ENCODE data around the gene TACC2. TPM values are rescaled to one million over a fixed set of nuclear protein-coding genes. Genes with fewer than 3 reads are reported as not detected.
A peak's percentile ranks its signal among the peaks of the same experiment; 100 is the strongest.

Gene TACC2
- total and polyA plus RNA-seq, 7 donors: 44.0 to 439 (median 313) TPM

- Histone ChIP-seq H3K4me1 (peaks cover 36% of the 10 kb centered on the region), H3K36me3 (ENCODE audit: insufficient read depth in 1 of 2, low read depth in 1 of 2) (peaks cover 0 to 27% of the 10 kb centered on the region in 2 donors), H3K27me3 (ENCODE audit: insufficient read depth in 3 of 3, low read length in 2 of 3) (no peaks in the 10 kb centered on the region), H3K4me3 (no peak overlapping the region), H3K9me3 (no peaks in the 10 kb centered on the region), H3K27ac (no peak overlapping the region)
- ATAC-seq (peak in 3 of 4 donors; percentile 7 to 43 (median 8)), DNase-seq (no peak)
- TF ChIP-seq CTCF (IDR thresholded peaks at IDR 0.05): no peak
- intact Hi-C loops (cut with DNase I): no loop called here
- 53 to 67% (median 59%) methylated on average over 18 of the region's 18 CpGs for WGBS, 3 donors
These were observed 203.1 kb downstream of the TACC2 start for GRCh38 chr10:122191936-122192541.

- no peak overlapping the region for H3K27ac ChIP-seq
- H3K36me3 ChIP-seq (ENCODE audit: insufficient read depth in 1 of 2, low read depth in 1 of 2): peaks cover 0 to 40% of the 10 kb centered on the region in 2 donors
- intact Hi-C loops (cut with DNase I): no loop called here
- H3K4me1 ChIP-seq: peaks cover 14% of the 10 kb centered on the region
- 96 to 97% (median 97%) methylated on average over 9 of the region's 9 CpGs for WGBS, 3 donors
- H3K27me3 ChIP-seq (ENCODE audit: insufficient read depth in 3 of 3, low read length in 2 of 3): no peaks in the 10 kb centered on the region
- no peaks in the 10 kb centered on the region for H3K9me3 ChIP-seq
- TF ChIP-seq CTCF (IDR thresholded peaks at IDR 0.05): no peak
- no peak overlapping the region for H3K4me3 ChIP-seq
- DNase-seq: no peak
- ATAC-seq: no peak
These were observed 205.3 kb downstream of the TACC2 start for GRCh38 chr10:122194251-122194650.

- TF ChIP-seq CTCF (IDR thresholded peaks at IDR 0.05): no peak
- H3K9me3 ChIP-seq: no peaks in the 10 kb centered on the region
- peaks cover 0 to 49% of the 10 kb centered on the region in 2 donors for H3K36me3 ChIP-seq (ENCODE audit: insufficient read depth in 1 of 2, low read depth in 1 of 2)
- H3K27me3 ChIP-seq (ENCODE audit: insufficient read depth in 3 of 3, low read length in 2 of 3): no peaks in the 10 kb centered on the region
- no peak overlapping the region for H3K4me3 ChIP-seq
- 76 to 84% (median 81%) methylated on average over 12 of the region's 12 CpGs for WGBS, 3 donors
- H3K27ac ChIP-seq: no peak overlapping the region
- no peak for ATAC-seq
- H3K4me1 ChIP-seq: peaks cover 6% of the 10 kb centered on the region
- no peak for DNase-seq
- intact Hi-C loops (cut with DNase I): no loop called here
These were observed 207.3 kb downstream of the TACC2 start for GRCh38 chr10:122196218-122196617.

- intact Hi-C loops (cut with DNase I): no loop called here
- H3K36me3 ChIP-seq (ENCODE audit: insufficient read depth in 1 of 2, low read depth in 1 of 2): peaks cover 0 to 55% of the 10 kb centered on the region in 2 donors
- no peaks in the 10 kb centered on the region for H3K9me3 ChIP-seq
- no peak overlapping the region for H3K4me3 ChIP-seq
- no peak for DNase-seq
- no peak for ATAC-seq
- 87 to 89% (median 87%) methylated on average over 13 of the region's 13 CpGs for WGBS, 3 donors
- no peaks in the 10 kb centered on the region for H3K27me3 ChIP-seq (ENCODE audit: insufficient read depth in 3 of 3, low read length in 2 of 3)
- TF ChIP-seq CTCF (IDR thresholded peaks at IDR 0.05): no peak
- no peaks in the 10 kb centered on the region for H3K4me1 ChIP-seq
- no peak overlapping the region for H3K27ac ChIP-seq
These were observed 208.8 kb downstream of the TACC2 start for GRCh38 chr10:122197611-122198222.

Measured in psoas muscle (tissue), 8 donors.